ENCODE data around the gene PCP2. TPM values are rescaled to one million over a fixed set of nuclear protein-coding genes. Genes with fewer than 3 reads are reported as not detected.

Gene PCP2
- total and polyA plus RNA-seq, 2 experiments from 2014 or later = 0.60 TPM; not detected in 1

GRCh38 chr19:7607874-7608560 is 25.5 kb downstream of the PCP2 start:
- Histone ChIP-seq H3K4me3 (no peak overlapping the region), H3K27me3 (no peaks in the 10 kb centered on the region), H3K36me3 (replicated peaks; ENCODE audit: insufficient read depth, low read depth) (no peaks in the 10 kb centered on the region), H3K4me1 (ENCODE audit: insufficient read depth) (no peaks in the 10 kb centered on the region), H3K4me2 (no peak overlapping the region), H3K9me2 (replicated peaks; ENCODE audit: insufficient read depth) (no peaks in the 10 kb centered on the region), H3K79me2 (peaks cover 29% of the 10 kb centered on the region), H3K27ac (no peak overlapping the region), H2AFZ (no peak overlapping the region), H4K20me1 (ENCODE audit: insufficient read depth, poor library complexity, severe bottlenecking) (peaks cover 47% of the 10 kb centered on the region), H3K9me3 (ENCODE audit: low read depth) (no peaks in the 10 kb centered on the region)
- 98% methylated on average over 21 of the region's 25 CpGs for WGBS (ENCODE audit: low lambda C conversion rate, missing lambda C conversion rate)
- TF ChIP-seq CTCF (IDR thresholded peaks at IDR 0.05; ENCODE audit: poor library complexity) (no peak), EZH2 (IDR thresholded peaks at IDR 0.05; ENCODE audit: borderline replicate concordance) (no peak), EZH2phosphoT487 (IDR thresholded peaks at IDR 0.05; ENCODE audit: low read depth, severe bottlenecking, unreplicated experiment) (no peak)
- DNase-seq (ENCODE audit: low spot score) = no peak

- 92% methylated on average over 6 of the region's 10 CpGs for WGBS (ENCODE audit: low lambda C conversion rate, missing lambda C conversion rate)
- Histone ChIP-seq H3K79me2 (peaks cover 35% of the 10 kb centered on the region), H3K4me1 (ENCODE audit: insufficient read depth) (no peaks in the 10 kb centered on the region), H3K27ac (no peak overlapping the region), H3K27me3 (no peaks in the 10 kb centered on the region), H3K9me3 (ENCODE audit: low read depth) (no peaks in the 10 kb centered on the region), H3K4me3 (no peak overlapping the region), H4K20me1 (ENCODE audit: insufficient read depth, poor library complexity, severe bottlenecking) (peaks cover 51% of the 10 kb centered on the region), H2AFZ (no peak overlapping the region), H3K4me2 (no peak overlapping the region), H3K9me2 (replicated peaks; ENCODE audit: insufficient read depth) (no peaks in the 10 kb centered on the region), H3K36me3 (replicated peaks; ENCODE audit: insufficient read depth, low read depth) (no peaks in the 10 kb centered on the region)
- TF ChIP-seq EZH2phosphoT487 (IDR thresholded peaks at IDR 0.05; ENCODE audit: low read depth, severe bottlenecking, unreplicated experiment) (no peak), CTCF (IDR thresholded peaks at IDR 0.05; ENCODE audit: poor library complexity) (no peak), EZH2 (IDR thresholded peaks at IDR 0.05; ENCODE audit: borderline replicate concordance) (no peak)
- DNase-seq (ENCODE audit: low spot score) = no peak
These were observed 26.2 kb downstream of the PCP2 start for GRCh38 chr19:7607212-7607873.

GRCh38 chr19:7606289-7606688 is 27.2 kb downstream of the PCP2 start:
- no peak overlapping the region for H3K4me2 ChIP-seq
- H3K4me3 ChIP-seq = no peak overlapping the region
- TF ChIP-seq CTCF (IDR thresholded peaks at IDR 0.05; ENCODE audit: poor library complexity) = no peak
- no peak for TF ChIP-seq EZH2 (IDR thresholded peaks at IDR 0.05; ENCODE audit: borderline replicate concordance)
- no peak for TF ChIP-seq EZH2phosphoT487 (IDR thresholded peaks at IDR 0.05; ENCODE audit: low read depth, severe bottlenecking, unreplicated experiment)
- 92% methylated on average over 17 of the region's 17 CpGs for WGBS (ENCODE audit: low lambda C conversion rate, missing lambda C conversion rate)
- no peaks in the 10 kb centered on the region for H3K27me3 ChIP-seq
- DNase-seq (ENCODE audit: low spot score) = no peak
- no peaks in the 10 kb centered on the region for H3K36me3 ChIP-seq (replicated peaks; ENCODE audit: insufficient read depth, low read depth)
- peaks cover 61% of the 10 kb centered on the region for H4K20me1 ChIP-seq (ENCODE audit: insufficient read depth, poor library complexity, severe bottlenecking)
- H3K4me1 ChIP-seq (ENCODE audit: insufficient read depth) = no peaks in the 10 kb centered on the region
- no peak overlapping the region for H3K27ac ChIP-seq
- no peak overlapping the region for H2AFZ ChIP-seq
- H3K9me3 ChIP-seq (ENCODE audit: low read depth) = no peaks in the 10 kb centered on the region
- H3K9me2 ChIP-seq (replicated peaks; ENCODE audit: insufficient read depth) = no peaks in the 10 kb centered on the region
- peaks cover 46% of the 10 kb centered on the region for H3K79me2 ChIP-seq
